IMR-90 (cell line): ENCODE results near the gene MICU1.

Experiments
- CTCF ChIP-seq: conservative IDR thresholded peaks from 2 replicates; pipeline ENCODE4 v1.5.1; 2012; ENCODE audit warnings: mild to moderate bottlenecking, low read depth, low read length, improper control_type of control experiment
- MXI1 ChIP-seq: IDR thresholded peaks from 2 replicates; pipeline ENCODE4 v1.6.1; 2012; ENCODE audit warnings: low read depth, mild to moderate bottlenecking, low read length, moderate library complexity, borderline replicate concordance
- RAD21 ChIP-seq: IDR thresholded peaks from 2 replicates; pipeline ENCODE4 v1.6.1; 2012; ENCODE audit warnings: low read length, improper control_type of control experiment
- RCOR1 ChIP-seq: IDR thresholded peaks from 2 replicates; pipeline ENCODE4 v1.6.1; 2012; ENCODE audit warnings: mild to moderate bottlenecking, low read length, improper control_type of control experiment; ENCODE audit not compliant: insufficient replicate concordance

GRCh38 chr10:72390764-72391163 lies 235.1 kb downstream of the MICU1 start:
- TF ChIP-seq MXI1 (no peak), RCOR1 (no peak), CTCF (no peak), RAD21 (no peak)
